Activated T-cell treated with anti-CD3 and anti-CD28 coated beads, Interleukin-2, amount 50 U/mL, for 4 hours (primary cell): Measurements from ENCODE around the gene SCARF1. TPM values are rescaled to one million over a fixed set of nuclear protein-coding genes. Genes with fewer than 3 reads are reported as not detected.

Experiments used
- ATAC-seq, 2 donors: fragments of 200-7000 bp; cut with Tn5 transposase; one replicate each; pipeline ENCODE4 v1.10.0; 2021
- DNase-seq: peaks from one replicate; pipeline ENCODE4 v3.0.0-alpha.2; 2020
- H3K27me3 Mint-ChIP-seq: one replicate; pipeline ENCODE4 v1.8.0; 2021; ENCODE audit warnings: low read depth, mixed read lengths
- H3K36me3 Mint-ChIP-seq: one replicate; pipeline ENCODE4 v1.8.0; 2022; ENCODE audit warnings: mixed read lengths; ENCODE audit not compliant: insufficient read depth
- H3K4me1 Mint-ChIP-seq: one replicate; pipeline ENCODE4 v1.8.0; 2021; ENCODE audit warnings: low read depth, mixed read lengths
- H3K4me3 Mint-ChIP-seq: one replicate; pipeline ENCODE4 v1.8.0; 2021; ENCODE audit warnings: mild to moderate bottlenecking, moderate library complexity, mixed read lengths
- H3K9me3 Mint-ChIP-seq: one replicate; pipeline ENCODE4 v1.8.0; 2021; ENCODE audit warnings: mixed read lengths
- total RNA-seq, 3 donors: library from RNA; stranded (reverse); gene quantifications; one replicate each; pipeline ENCODE4 v1.2.1, GENCODE V29; 2021

Gene SCARF1
- total RNA-seq, 3 donors from 2014 or later = 1.3 to 2.0 (median 1.6) TPM

DNA sequence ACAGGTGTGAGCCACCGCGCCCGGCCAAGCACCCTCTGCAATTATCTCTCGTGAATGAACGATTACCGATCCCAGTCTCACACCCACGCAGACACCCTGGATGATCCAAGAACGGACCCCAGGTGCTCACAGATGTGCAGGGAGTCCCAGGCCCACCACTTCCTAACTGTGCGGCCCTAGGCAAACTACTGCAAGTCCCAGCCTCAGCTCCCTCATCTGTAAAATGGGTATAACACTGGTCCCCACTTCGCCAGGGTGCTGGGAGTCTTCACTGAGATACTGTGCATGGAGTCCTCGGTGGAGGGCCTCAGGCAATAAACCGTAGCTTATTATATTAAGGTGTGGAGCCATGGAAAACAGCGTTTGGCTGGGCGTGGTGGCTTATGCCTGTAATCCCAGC, 61.4 kb downstream of the SCARF1 start:
- DNase-seq (no peak), ATAC-seq (no peak)
- Mint-ChIP-seq H3K4me1 (no peaks in the 10 kb centered on the region), H3K36me3 (no peaks in the 10 kb centered on the region), H3K9me3 (no peaks in the 10 kb centered on the region), H3K27me3 (no peaks in the 10 kb centered on the region), H3K4me3 (no peak overlapping the region)

Other genes with a start within 250 kb of the SCARF1 start
- 100 to 1,000 TPM; 470 to 529 (median 478) TPM for gene YWHAE, start 245.5 kb downstream of the SCARF1 start, total RNA-seq
- 10 to 100 TPM; 21.0 to 22.4 (median 22.0) TPM for gene CRK, start 189.5 kb downstream of the SCARF1 start, total RNA-seq
- 10 to 100 TPM; 16.7 to 34.5 (median 18.3) TPM for gene MYO1C, start 153.0 kb downstream of the SCARF1 start, total RNA-seq
- gene INPP5K, start 129.1 kb downstream of the SCARF1 start, total RNA-seq = 10 to 100 TPM; 21.6 to 30.0 (median 22.8) TPM
- gene PITPNA, start 82.9 kb downstream of the SCARF1 start, total RNA-seq = 100 to 1,000 TPM in 1 of 3 donors, 10 to 100 TPM in 2; 95.4 to 103 (median 97.4) TPM
- gene SLC43A2, start 16.9 kb downstream of the SCARF1 start, total RNA-seq = 1 to 10 TPM; 4.1 to 9.4 (median 5.0) TPM
- 1 to 10 TPM; 2.0 to 2.7 (median 2.3) TPM for gene RILP, start 4.1 kb upstream of the SCARF1 start, total RNA-seq
- 100 to 1,000 TPM; 506 to 585 (median 522) TPM for gene PRPF8, start 39.1 kb upstream of the SCARF1 start, total RNA-seq
- gene TLCD2, start 64.6 kb upstream of the SCARF1 start, total RNA-seq = under 1 TPM; 0.08 to 0.19 (median 0.13) TPM
- gene WDR81, start 79.0 kb upstream of the SCARF1 start, total RNA-seq = 10 to 100 TPM; 21.1 to 24.0 (median 21.5) TPM
- gene SERPINF2, start 97.1 kb upstream of the SCARF1 start, total RNA-seq = under 1 TPM; 0.45 to 0.60 (median 0.56) TPM
- 1 to 10 TPM; 1.1 to 1.3 (median 1.3) TPM for gene SERPINF1, start 116.3 kb upstream of the SCARF1 start, total RNA-seq
- 10 to 100 TPM; 14.2 to 15.2 (median 14.8) TPM for gene SMYD4, start 184.2 kb upstream of the SCARF1 start, total RNA-seq
- 100 to 1,000 TPM; 138 to 151 (median 141) TPM for gene RPA1, start 184.3 kb upstream of the SCARF1 start, total RNA-seq